ENCODE measurements around the gene CDHR2. TPM values are rescaled to one million over a fixed set of nuclear protein-coding genes. Genes with fewer than 3 reads are reported as not detected.

Gene CDHR2
- total RNA-seq, 1 experiment from 2014 or later: 7.8 TPM

DNA sequence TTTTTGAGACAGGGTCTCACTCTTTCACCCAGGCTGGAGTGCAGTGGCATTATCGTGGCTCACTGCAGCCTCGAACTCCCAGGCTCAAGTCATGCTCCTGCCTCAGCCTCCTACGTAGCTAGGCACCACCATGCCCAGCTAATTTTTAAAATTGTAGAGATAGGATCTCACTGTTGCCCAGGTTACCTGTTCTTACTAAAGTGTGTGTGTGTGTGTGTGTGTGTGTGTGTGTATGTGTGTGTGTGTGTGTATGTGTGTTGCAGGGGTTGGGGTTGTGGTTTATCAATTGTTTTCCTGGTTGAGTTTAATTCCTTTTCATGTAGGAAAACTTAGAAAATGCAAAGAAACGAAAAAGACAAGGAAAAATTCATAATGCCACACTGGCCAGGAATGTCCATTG lies 33.7 kb upstream of the CDHR2 start:
- CTCF ChIA-PET: no interaction called here
- no peaks in the 10 kb centered on the region for H3K36me3 Mint-ChIP-seq (ENCODE audit: insufficient read depth, unreplicated experiment)
- H3K27me3 Mint-ChIP-seq (ENCODE audit: unreplicated experiment): no peaks in the 10 kb centered on the region
- no peak overlapping the region for H3K4me3 Mint-ChIP-seq (ENCODE audit: low read depth, unreplicated experiment)
- no TSS peak for BruUV-seq (replicated peaks)
- intact Hi-C loops (cut with micrococcal nuclease; ENCODE audit: unreplicated experiment): no loop called here
- DNase-seq: no peak
- TF ChIP-seq, protein P1, sequence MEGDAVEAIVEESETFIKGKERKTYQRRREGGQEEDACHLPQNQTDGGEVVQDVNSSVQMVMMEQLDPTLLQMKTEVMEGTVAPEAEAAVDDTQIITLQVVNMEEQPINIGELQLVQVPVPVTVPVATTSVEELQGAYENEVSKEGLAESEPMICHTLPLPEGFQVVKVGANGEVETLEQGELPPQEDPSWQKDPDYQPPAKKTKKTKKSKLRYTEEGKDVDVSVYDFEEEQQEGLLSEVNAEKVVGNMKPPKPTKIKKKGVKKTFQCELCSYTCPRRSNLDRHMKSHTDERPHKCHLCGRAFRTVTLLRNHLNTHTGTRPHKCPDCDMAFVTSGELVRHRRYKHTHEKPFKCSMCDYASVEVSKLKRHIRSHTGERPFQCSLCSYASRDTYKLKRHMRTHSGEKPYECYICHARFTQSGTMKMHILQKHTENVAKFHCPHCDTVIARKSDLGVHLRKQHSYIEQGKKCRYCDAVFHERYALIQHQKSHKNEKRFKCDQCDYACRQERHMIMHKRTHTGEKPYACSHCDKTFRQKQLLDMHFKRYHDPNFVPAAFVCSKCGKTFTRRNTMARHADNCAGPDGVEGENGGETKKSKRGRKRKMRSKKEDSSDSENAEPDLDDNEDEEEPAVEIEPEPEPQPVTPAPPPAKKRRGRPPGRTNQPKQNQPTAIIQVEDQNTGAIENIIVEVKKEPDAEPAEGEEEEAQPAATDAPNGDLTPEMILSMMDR (IDR thresholded peaks at IDR 0.05; ENCODE audit: unreplicated experiment): no peak
- H3K27ac Mint-ChIP-seq (ENCODE audit: unreplicated experiment): no peak overlapping the region
- peaks cover 8% of the 10 kb centered on the region for H3K4me1 Mint-ChIP-seq (ENCODE audit: low read depth, unreplicated experiment)
- no peaks in the 10 kb centered on the region for H3K9me3 Mint-ChIP-seq (ENCODE audit: low read depth, unreplicated experiment)

DNA sequence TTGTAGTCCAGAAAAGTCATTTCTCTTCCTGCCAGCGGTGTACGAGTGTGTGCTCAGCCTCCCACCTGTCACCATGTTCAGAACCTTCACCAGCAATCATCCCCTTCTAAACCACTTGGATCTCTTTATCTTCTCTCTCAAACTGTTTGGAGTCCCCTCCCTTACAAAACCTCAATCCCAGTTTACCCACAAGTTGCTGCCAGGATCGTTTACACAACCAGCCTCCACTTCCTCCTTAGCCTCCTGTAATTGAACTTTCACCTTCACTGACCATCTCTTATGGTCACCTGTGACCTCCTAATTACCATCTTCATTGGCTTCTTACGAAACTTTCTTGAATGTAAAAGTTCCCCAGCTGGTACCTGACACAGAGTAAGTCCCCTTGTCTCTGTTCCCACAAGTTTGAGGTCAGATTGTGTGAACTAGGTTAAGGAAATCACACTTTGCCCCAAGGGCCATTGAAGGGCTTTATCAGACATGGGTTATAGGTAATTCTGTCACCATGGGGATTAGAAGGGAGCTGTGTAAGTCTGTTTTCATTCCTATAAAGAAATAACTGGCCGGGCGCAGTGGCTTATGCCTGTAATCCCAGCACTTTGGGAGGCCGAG lies 32.0 kb upstream of the CDHR2 start:
- CTCF ChIA-PET: no interaction called here
- H3K27ac Mint-ChIP-seq (ENCODE audit: unreplicated experiment): no peak overlapping the region
- BruUV-seq (replicated peaks): no TSS peak
- DNase-seq: no peak
- TF ChIP-seq, protein P1 (IDR thresholded peaks at IDR 0.05; ENCODE audit: unreplicated experiment): no peak
- no peak overlapping the region for H3K4me3 Mint-ChIP-seq (ENCODE audit: low read depth, unreplicated experiment)
- no peaks in the 10 kb centered on the region for H3K36me3 Mint-ChIP-seq (ENCODE audit: insufficient read depth, unreplicated experiment)
- peaks cover 8% of the 10 kb centered on the region for H3K4me1 Mint-ChIP-seq (ENCODE audit: low read depth, unreplicated experiment)
- H3K27me3 Mint-ChIP-seq (ENCODE audit: unreplicated experiment): peaks cover 1% of the 10 kb centered on the region
- intact Hi-C loops (cut with micrococcal nuclease; ENCODE audit: unreplicated experiment): no loop called here
- H3K9me3 Mint-ChIP-seq (ENCODE audit: low read depth, unreplicated experiment): no peaks in the 10 kb centered on the region

DNA sequence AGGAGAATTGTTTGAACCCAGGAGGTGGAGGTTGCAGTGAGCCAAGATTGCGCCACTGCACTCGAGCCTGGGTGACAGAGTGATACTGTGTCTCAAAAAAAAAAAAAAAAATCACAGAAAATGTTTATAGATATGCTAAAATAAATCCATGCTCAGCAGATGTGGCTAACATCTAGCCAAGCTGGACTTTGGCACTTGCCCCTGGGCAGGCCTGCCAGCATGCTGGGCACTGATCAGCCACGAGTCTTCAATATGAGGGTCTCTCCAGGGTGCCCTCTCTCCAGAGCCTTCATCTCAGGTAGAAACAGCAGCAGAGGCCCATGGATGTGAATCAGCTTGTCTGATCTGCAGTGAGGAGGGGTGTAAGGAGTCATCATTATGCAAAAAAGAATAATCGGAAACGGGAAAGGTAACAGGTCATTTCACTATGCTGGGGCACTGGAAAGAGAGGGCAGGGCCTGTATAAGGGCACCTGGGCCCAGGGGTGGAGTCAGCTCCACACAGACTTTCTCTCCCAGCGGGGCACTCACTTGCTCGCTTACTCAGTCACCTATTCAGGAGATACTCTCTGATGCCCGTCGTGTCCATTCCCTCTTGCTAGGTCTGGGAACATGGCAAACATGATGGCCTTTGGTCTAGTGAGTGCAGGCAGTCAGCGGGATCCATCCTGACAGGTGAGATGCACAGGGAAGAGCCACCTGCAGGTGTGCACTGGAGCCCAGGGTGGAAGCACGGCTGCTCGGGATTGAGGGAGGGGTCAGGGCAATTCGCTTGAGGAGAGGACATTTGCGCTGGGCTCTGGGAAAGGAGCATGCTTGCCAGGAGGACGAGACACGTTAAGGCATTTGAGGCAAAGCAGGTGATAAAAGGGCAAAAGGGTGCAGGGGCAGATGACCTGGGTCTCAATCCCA lies 29.1 kb upstream of the CDHR2 start:
- DNase-seq: no peak
- TF ChIP-seq, protein P1 (IDR thresholded peaks at IDR 0.05; ENCODE audit: unreplicated experiment): no peak
- no TSS peak for BruUV-seq (replicated peaks)
- intact Hi-C loops (cut with micrococcal nuclease; ENCODE audit: unreplicated experiment): no loop called here
- no peak overlapping the region for H3K4me3 Mint-ChIP-seq (ENCODE audit: low read depth, unreplicated experiment)
- H3K27ac Mint-ChIP-seq (ENCODE audit: unreplicated experiment): no peak overlapping the region
- CTCF ChIA-PET: no interaction called here
- no peaks in the 10 kb centered on the region for H3K9me3 Mint-ChIP-seq (ENCODE audit: low read depth, unreplicated experiment)
- peaks cover 9% of the 10 kb centered on the region for H3K27me3 Mint-ChIP-seq (ENCODE audit: unreplicated experiment)
- no peaks in the 10 kb centered on the region for H3K36me3 Mint-ChIP-seq (ENCODE audit: insufficient read depth, unreplicated experiment)
- peaks cover 8% of the 10 kb centered on the region for H3K4me1 Mint-ChIP-seq (ENCODE audit: low read depth, unreplicated experiment)

DNA sequence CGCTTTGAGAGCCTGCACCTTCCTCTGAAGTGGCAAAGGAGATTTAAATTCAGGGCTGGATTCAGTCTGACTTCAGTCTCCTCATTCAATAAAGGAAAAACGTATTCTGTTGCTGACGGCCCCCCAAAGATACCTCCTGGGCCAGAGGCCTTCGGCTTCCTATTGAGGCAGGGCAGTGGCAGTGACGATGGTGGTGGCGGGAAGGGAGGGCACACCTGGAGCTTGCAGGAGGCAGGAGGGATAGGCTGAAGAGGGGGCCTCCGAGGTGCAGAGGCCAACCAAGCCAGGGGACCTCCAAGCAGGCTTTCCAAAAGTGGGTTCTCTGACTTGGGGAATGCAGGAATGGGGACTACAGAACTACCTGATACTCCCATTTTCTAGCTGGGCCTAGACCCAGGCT lies 27.9 kb upstream of the CDHR2 start:
- no peaks in the 10 kb centered on the region for H3K9me3 Mint-ChIP-seq (ENCODE audit: low read depth, unreplicated experiment)
- H3K27me3 Mint-ChIP-seq (ENCODE audit: unreplicated experiment): peaks cover 9% of the 10 kb centered on the region
- H3K36me3 Mint-ChIP-seq (ENCODE audit: insufficient read depth, unreplicated experiment): no peaks in the 10 kb centered on the region
- no peak overlapping the region for H3K4me3 Mint-ChIP-seq (ENCODE audit: low read depth, unreplicated experiment)
- CTCF ChIA-PET: no interaction called here
- no TSS peak for BruUV-seq (replicated peaks)
- intact Hi-C loops (cut with micrococcal nuclease; ENCODE audit: unreplicated experiment): no loop called here
- H3K4me1 Mint-ChIP-seq (ENCODE audit: low read depth, unreplicated experiment): peaks cover 8% of the 10 kb centered on the region
- no peak for DNase-seq
- H3K27ac Mint-ChIP-seq (ENCODE audit: unreplicated experiment): no peak overlapping the region
- TF ChIP-seq, protein P1 (IDR thresholded peaks at IDR 0.05; ENCODE audit: unreplicated experiment): no peak
